DMS114 treated with DMSO at 0.1 percent for 48 hours (cell line): ENCODE data around the gene SRP9.
"Not testable (repeated sequence)": the region's sequence is repeated elsewhere in the genome, so short reads cannot be mapped to it uniquely, and the experiment has no call there.

Experiments
- DNase-seq: peaks from one replicate; lab custom pipeline; 2025; ENCODE audit not compliant: unreplicated experiment; lab: John Stamatoyannopoulos, UW

SRP9 gene

GRCh38 chr1:225813214-225813964 is 35.8 kb downstream of the SRP9 start:
- no peak for DNase-seq

- DNase-seq, result no peak
These were observed 36.8 kb downstream of the SRP9 start for GRCh38 chr1:225814381-225814780.

- DNase-seq, result not testable (repeated sequence)
These were observed 37.5 kb downstream of the SRP9 start for GRCh38 chr1:225815090-225815489.

GRCh38 chr1:225815526-225816178 is 38.0 kb downstream of the SRP9 start:
- DNase-seq, result no peak

GRCh38 chr1:225816643-225817538 is 39.3 kb downstream of the SRP9 start:
- DNase-seq, result no peak

GRCh38 chr1:225817611-225818061 is 40.0 kb downstream of the SRP9 start:
- DNase-seq, result no peak

- DNase-seq, result no peak
These were observed 40.6 kb downstream of the SRP9 start for GRCh38 chr1:225818229-225818628.

- no peak for DNase-seq
These were observed 41.9 kb downstream of the SRP9 start for GRCh38 chr1:225819346-225820192.

GRCh38 chr1:225820522-225821120 is 43.0 kb downstream of the SRP9 start:
- no peak for DNase-seq

- no peak for DNase-seq
These were observed 45.2 kb downstream of the SRP9 start for GRCh38 chr1:225822655-225823403.

- DNase-seq, result no peak
These were observed 46.2 kb downstream of the SRP9 start for GRCh38 chr1:225823811-225824261.

GRCh38 chr1:225824533-225824941 is 46.9 kb downstream of the SRP9 start:
- no peak for DNase-seq

GRCh38 chr1:225825078-225825477 is 47.5 kb downstream of the SRP9 start:
- DNase-seq, result no peak

- no peak for DNase-seq
These were observed 48.0 kb downstream of the SRP9 start for GRCh38 chr1:225825607-225826007.

- no peak for DNase-seq
These were observed 49.5 kb downstream of the SRP9 start for GRCh38 chr1:225827076-225827475.

GRCh38 chr1:225828706-225829345 is 51.2 kb downstream of the SRP9 start:
- no peak for DNase-seq

- DNase-seq, result no peak
These were observed 53.2 kb downstream of the SRP9 start for GRCh38 chr1:225830841-225831240.

- no peak for DNase-seq
These were observed 57.0 kb downstream of the SRP9 start for GRCh38 chr1:225834417-225835329.
